WTC11 (cell line): ENCODE measurements around the gene GPATCH8. TPM values are rescaled to one million over a fixed set of nuclear protein-coding genes. Genes with fewer than 3 reads are reported as not detected.

ENCODE experiments used
- ATAC-seq: fragments of 200-7000 bp; cut with Tn5 transposase; 2 replicates; pipeline ENCODE4 v1.10.0; 2021; ENCODE audit warnings: mild to moderate bottlenecking, moderate library complexity
- CTCF ChIA-PET: fragments of 300-600 bp; sonication (Branson Sonifier 250); formaldehyde crosslinking; loops from one replicate; lab custom pipeline; 2021; ENCODE audit warnings: antibody characterized with exemption; lab: Charles Lee
- POLR2A ChIA-PET: fragments of 350-600 bp; sonication (Branson Sonifier 250); formaldehyde crosslinking; loops from one replicate; lab custom pipeline; 2021; ENCODE audit warnings: antibody characterized with exemption; lab: Charles Lee
- DNase-seq: peaks from one replicate; pipeline ENCODE4 v3.0.0; 2021; ENCODE audit warnings: low spot score
- H3K27ac Mint-ChIP-seq: 2 replicates; pipeline ENCODE4 v1.8.0; 2021; ENCODE audit warnings: mixed read lengths
- H3K27me3 Mint-ChIP-seq: 2 replicates; pipeline ENCODE4 v1.8.0; 2021; ENCODE audit warnings: low read depth, mild to moderate bottlenecking, moderate library complexity, mixed read lengths
- H3K36me3 Mint-ChIP-seq: 2 replicates; pipeline ENCODE4 v1.8.0; 2021; ENCODE audit warnings: mixed read lengths
- H3K4me1 Mint-ChIP-seq: 2 replicates; pipeline ENCODE4 v1.8.0; 2022; ENCODE audit warnings: mixed read lengths
- H3K4me3 Mint-ChIP-seq: 2 replicates; pipeline ENCODE4 v1.8.0; 2021; ENCODE audit warnings: mild to moderate bottlenecking, moderate library complexity, mixed read lengths
- H3K9me3 Mint-ChIP-seq: 2 replicates; pipeline ENCODE4 v1.8.0; 2021; ENCODE audit warnings: mixed read lengths
- AFF4 ChIP-seq: sonication (generic); formaldehyde crosslinking; IDR thresholded peaks from 2 replicates; pipeline ENCODE4 v1.8.1; 2023; ENCODE audit warnings: mild to moderate bottlenecking, missing genetic modification reagents, borderline replicate concordance
- ARID4B ChIP-seq: sonication (generic); formaldehyde crosslinking; IDR thresholded peaks from 2 replicates; pipeline ENCODE4 v1.8.0; 2023; ENCODE audit warnings: missing genetic modification reagents, mild to moderate bottlenecking, borderline replicate concordance
- CBFB ChIP-seq: sonication (generic); formaldehyde crosslinking; IDR thresholded peaks from 2 replicates; pipeline ENCODE4 v1.8.1; 2022; ENCODE audit warnings: mild to moderate bottlenecking, low read depth, missing genetic modification reagents
- CDX4 ChIP-seq: fragments of 250-450 bp; sonication (Bioruptor Pico); IDR thresholded peaks from 2 replicates; pipeline ENCODE4 v1.9.0; 2021; ENCODE audit warnings: moderate library complexity, mild to moderate bottlenecking, inconsistent platforms, borderline replicate concordance
- CREM ChIP-seq: sonication (generic); formaldehyde crosslinking; IDR thresholded peaks from 2 replicates; pipeline ENCODE4 v1.8.1; 2022; ENCODE audit warnings: mild to moderate bottlenecking, missing genetic modification reagents, moderate library complexity
- CTCF ChIP-seq: fragments of 200-600 bp; IDR thresholded peaks from 2 replicates; pipeline ENCODE4 v1.8.0; 2022; ENCODE audit warnings: antibody characterized with exemption
- EMX1 ChIP-seq: fragments of 250-450 bp; sonication (Bioruptor Pico); IDR thresholded peaks from 2 replicates; pipeline ENCODE4 v1.8.0; 2021; ENCODE audit warnings: mild to moderate bottlenecking
- ESRRA ChIP-seq: sonication (generic); formaldehyde crosslinking; IDR thresholded peaks from 2 replicates; pipeline ENCODE4 v1.8.1; 2022; ENCODE audit warnings: mild to moderate bottlenecking, missing genetic modification reagents, borderline replicate concordance
- JUN ChIP-seq: sonication (generic); formaldehyde crosslinking; IDR thresholded peaks from 2 replicates; pipeline ENCODE4 v1.8.0; 2023; ENCODE audit warnings: mild to moderate bottlenecking, missing genetic modification reagents
- KAT7 ChIP-seq: sonication (generic); formaldehyde crosslinking; IDR thresholded peaks from 2 replicates; pipeline ENCODE4 v1.8.1; 2023; ENCODE audit warnings: missing genetic modification reagents, mild to moderate bottlenecking, borderline replicate concordance
- MAX ChIP-seq: sonication (generic); formaldehyde crosslinking; IDR thresholded peaks from 2 replicates; pipeline ENCODE4 v1.8.0; 2022; ENCODE audit warnings: mild to moderate bottlenecking, missing genetic modification reagents
- NFATC4 ChIP-seq: fragments of 250-450 bp; sonication (Bioruptor Pico); IDR thresholded peaks from 2 replicates; pipeline ENCODE4 v1.9.0; 2021; ENCODE audit warnings: mild to moderate bottlenecking
- NFYB ChIP-seq: sonication (generic); formaldehyde crosslinking; conservative IDR thresholded peaks from 2 replicates; pipeline ENCODE4 v1.8.0; 2022; ENCODE audit warnings: low read depth, missing genetic modification reagents
- NR2C2 ChIP-seq: sonication (generic); formaldehyde crosslinking; IDR thresholded peaks from 2 replicates; pipeline ENCODE4 v1.8.0; 2022; ENCODE audit warnings: mild to moderate bottlenecking, missing genetic modification reagents
- NR3C1 ChIP-seq: sonication (generic); formaldehyde crosslinking; conservative IDR thresholded peaks from 2 replicates; pipeline ENCODE4 v1.8.1; 2023; ENCODE audit warnings: low read depth, mild to moderate bottlenecking, missing genetic modification reagents
- RELA ChIP-seq: sonication (generic); formaldehyde crosslinking; IDR thresholded peaks from 2 replicates; pipeline ENCODE4 v1.8.1; 2022; ENCODE audit warnings: missing genetic modification reagents, mild to moderate bottlenecking, borderline replicate concordance
- TCF7 ChIP-seq: sonication (generic); formaldehyde crosslinking; IDR thresholded peaks from 2 replicates; pipeline ENCODE4 v1.8.0; 2022; ENCODE audit warnings: mild to moderate bottlenecking, low read depth, missing genetic modification reagents, moderate library complexity
- TEAD4 ChIP-seq: sonication (generic); formaldehyde crosslinking; IDR thresholded peaks from 2 replicates; pipeline ENCODE4 v1.8.0; 2022; ENCODE audit warnings: mild to moderate bottlenecking, missing genetic modification reagents
- ZNF281 ChIP-seq: sonication (generic); formaldehyde crosslinking; IDR thresholded peaks from 2 replicates; pipeline ENCODE4 v1.8.0; 2023; ENCODE audit warnings: mild to moderate bottlenecking, missing genetic modification reagents
- ZNF416 ChIP-seq: fragments of 250-450 bp; sonication (Bioruptor Pico); IDR thresholded peaks from 2 replicates; pipeline ENCODE4 v1.9.0; 2021; ENCODE audit warnings: mild to moderate bottlenecking, inconsistent platforms
- ZNF512 ChIP-seq: sonication (generic); formaldehyde crosslinking; IDR thresholded peaks from 2 replicates; pipeline ENCODE4 v1.8.1; 2022; ENCODE audit warnings: missing genetic modification reagents, borderline replicate concordance
- ZNF671 ChIP-seq: fragments of 250-450 bp; sonication (Bioruptor Pico); IDR thresholded peaks from 2 replicates; pipeline ENCODE4 v1.8.0; 2021; ENCODE audit warnings: mild to moderate bottlenecking
- total RNA-seq: library from RNA; stranded (reverse); gene quantifications from 3 replicates; pipeline ENCODE4 v1.2.3, GENCODE V29; 2021

Gene GPATCH8
- total RNA-seq, 1 experiment from 2014 or later: 51.9 TPM

GRCh38 chr17:44543213-44543904 is 40.2 kb upstream of the GPATCH8 start:
- ATAC-seq (peak; percentile 68), DNase-seq (peak; percentile 85)
- Mint-ChIP-seq H3K9me3 (no peaks in the 10 kb centered on the region), H3K27me3 (peaks cover 89% of the 10 kb centered on the region), H3K4me1 (peaks cover 93% of the 10 kb centered on the region), H3K27ac (peak overlapping the region; percentile 41), H3K4me3 (peak overlapping the region; percentile 60), H3K36me3 (peaks cover 4% of the 10 kb centered on the region; the same call in 1 of the 2 replicates)
- ChIA-PET POLR2A (interaction anchor here (0.6 to 4.7 kb wide), 4 partner anchors 13 to 1896 kb away, joined by 4 to 79 read pairs (median 6); partner anchors contain the start of gene FZD2), CTCF (interaction anchor here (1.1 to 3.2 kb wide), 8 partner anchors 10 to 618 kb away, joined by 3 to 26 read pairs (median 6); partner anchors contain the start of genes FZD2 and HEXIM2)
- no peak for TF ChIP-seq AFF4
- no peak for TF ChIP-seq CTCF
- no peak for TF ChIP-seq ZNF671
- TF ChIP-seq ARID4B (CRISPR knock-in tag): no peak
- no peak for TF ChIP-seq NFYB (CRISPR knock-in tag)
- no peak for TF ChIP-seq TCF7 (CRISPR knock-in tag)
- TF ChIP-seq NFATC4: no peak
- TF ChIP-seq ZNF416 (CRISPR knock-in tag): no peak
- no peak for TF ChIP-seq ZNF512 (CRISPR knock-in tag)
- TF ChIP-seq KAT7 (CRISPR knock-in tag): no peak
- TF ChIP-seq ZNF281: peak; percentile 97
- TF ChIP-seq CDX4 (CRISPR knock-in tag): no peak
- no peak for TF ChIP-seq JUN (CRISPR knock-in tag)
- TF ChIP-seq TEAD4 (CRISPR knock-in tag): peak; percentile 86; the same call in 1 of the 2 replicates
- no peak for TF ChIP-seq EMX1 (CRISPR knock-in tag)
- no peak for TF ChIP-seq CBFB (CRISPR knock-in tag)
- no peak for TF ChIP-seq ESRRA (CRISPR knock-in tag)
- no peak for TF ChIP-seq RELA (CRISPR knock-in tag)
- 0 out of 2 replicates have a peak, but pooled peaks have one; percentile 19 for TF ChIP-seq MAX (CRISPR knock-in tag)
- no peak for TF ChIP-seq NR3C1 (CRISPR knock-in tag)
- peak; percentile 53; the same call in 1 of the 2 replicates for TF ChIP-seq CREM
- no peak for TF ChIP-seq NR2C2 (CRISPR knock-in tag)
